Measurements from ENCODE around the gene SEZ6.

The SEZ6 gene

GRCh38 chr17:28963055-28963611 lies 42.7 kb downstream of the SEZ6 start:
- no peak for DNase-seq (ENCODE audit: low read depth in 1 of 2, low spot score in 1 of 2)
- no peak for TF ChIP-seq JUND (IDR thresholded peaks at IDR 0.05; ENCODE audit: low read depth)
- in situ Hi-C loops (cut with HindIII; ENCODE audit: low pct_unique_long_range_greater_than_20kb, low sequenced_read_pairs), result no loop called here

GRCh38 chr17:28961391-28961790 lies 44.4 kb downstream of the SEZ6 start:
- in situ Hi-C loops (cut with HindIII; ENCODE audit: low pct_unique_long_range_greater_than_20kb, low sequenced_read_pairs), result no loop called here
- TF ChIP-seq JUND (IDR thresholded peaks at IDR 0.05; ENCODE audit: low read depth), result no peak
- DNase-seq (ENCODE audit: low read depth in 1 of 2, low spot score in 1 of 2), result no peak

- no peak for TF ChIP-seq JUND (IDR thresholded peaks at IDR 0.05; ENCODE audit: low read depth)
- in situ Hi-C loops (cut with HindIII; ENCODE audit: low pct_unique_long_range_greater_than_20kb, low sequenced_read_pairs), result no loop called here
- no peak for DNase-seq (ENCODE audit: low read depth in 1 of 2, low spot score in 1 of 2)
These were observed 45.4 kb downstream of the SEZ6 start for GRCh38 chr17:28960256-28961061.

- in situ Hi-C loops (cut with HindIII; ENCODE audit: low pct_unique_long_range_greater_than_20kb, low sequenced_read_pairs), result no loop called here
- no peak for DNase-seq (ENCODE audit: low read depth in 1 of 2, low spot score in 1 of 2)
- TF ChIP-seq JUND (IDR thresholded peaks at IDR 0.05; ENCODE audit: low read depth), result no peak
These were observed 46.4 kb downstream of the SEZ6 start for GRCh38 chr17:28959471-28959871.

GRCh38 chr17:28958820-28959455 lies 46.9 kb downstream of the SEZ6 start:
- in situ Hi-C loops (cut with HindIII; ENCODE audit: low pct_unique_long_range_greater_than_20kb, low sequenced_read_pairs), result no loop called here
- no peak for DNase-seq (ENCODE audit: low read depth in 1 of 2, low spot score in 1 of 2)
- TF ChIP-seq JUND (IDR thresholded peaks at IDR 0.05; ENCODE audit: low read depth), result no peak

GRCh38 chr17:28957992-28958355 lies 47.9 kb downstream of the SEZ6 start:
- in situ Hi-C loops (cut with HindIII; ENCODE audit: low pct_unique_long_range_greater_than_20kb, low sequenced_read_pairs), result no loop called here
- DNase-seq (ENCODE audit: low read depth in 1 of 2, low spot score in 1 of 2), result no peak
- TF ChIP-seq JUND (IDR thresholded peaks at IDR 0.05; ENCODE audit: low read depth), result no peak

- no peak for DNase-seq (ENCODE audit: low read depth in 1 of 2, low spot score in 1 of 2)
- TF ChIP-seq JUND (IDR thresholded peaks at IDR 0.05; ENCODE audit: low read depth), result no peak
- in situ Hi-C loops (cut with HindIII; ENCODE audit: low pct_unique_long_range_greater_than_20kb, low sequenced_read_pairs), result no loop called here
These were observed 48.4 kb downstream of the SEZ6 start for GRCh38 chr17:28957277-28957991.

GRCh38 chr17:28956861-28957260 lies 49.0 kb downstream of the SEZ6 start:
- no peak for DNase-seq (ENCODE audit: low read depth in 1 of 2, low spot score in 1 of 2)
- in situ Hi-C loops (cut with HindIII; ENCODE audit: low pct_unique_long_range_greater_than_20kb, low sequenced_read_pairs), result no loop called here
- TF ChIP-seq JUND (IDR thresholded peaks at IDR 0.05; ENCODE audit: low read depth), result no peak

- in situ Hi-C loops (cut with HindIII; ENCODE audit: low pct_unique_long_range_greater_than_20kb, low sequenced_read_pairs), result no loop called here
- no peak for DNase-seq (ENCODE audit: low read depth in 1 of 2, low spot score in 1 of 2)
- no peak for TF ChIP-seq JUND (IDR thresholded peaks at IDR 0.05; ENCODE audit: low read depth)
These were observed 49.7 kb downstream of the SEZ6 start for GRCh38 chr17:28956112-28956511.

GRCh38 chr17:28955408-28955807 lies 50.4 kb downstream of the SEZ6 start:
- DNase-seq (ENCODE audit: low read depth in 1 of 2, low spot score in 1 of 2), result no peak
- TF ChIP-seq JUND (IDR thresholded peaks at IDR 0.05; ENCODE audit: low read depth), result no peak
- in situ Hi-C loops (cut with HindIII; ENCODE audit: low pct_unique_long_range_greater_than_20kb, low sequenced_read_pairs), result no loop called here

GRCh38 chr17:28954886-28955285 lies 50.9 kb downstream of the SEZ6 start:
- no peak for TF ChIP-seq JUND (IDR thresholded peaks at IDR 0.05; ENCODE audit: low read depth)
- no peak for DNase-seq (ENCODE audit: low read depth in 1 of 2, low spot score in 1 of 2)
- in situ Hi-C loops (cut with HindIII; ENCODE audit: low pct_unique_long_range_greater_than_20kb, low sequenced_read_pairs), result no loop called here

- peak in 1 of 2 experiments; percentile 60 for DNase-seq (ENCODE audit: low read depth in 1 of 2, low spot score in 1 of 2)
- in situ Hi-C loops (cut with HindIII; ENCODE audit: low pct_unique_long_range_greater_than_20kb, low sequenced_read_pairs), result no loop called here
- TF ChIP-seq JUND (IDR thresholded peaks at IDR 0.05; ENCODE audit: low read depth), result no peak
These were observed 52.3 kb downstream of the SEZ6 start for GRCh38 chr17:28953444-28954118.
